Activated CD4-positive, alpha-beta T cell treated with anti-CD3 and anti-CD28 coated beads, Interleukin-2, amount 10 ng/mL, durations not matched to agents 7 days and 5 days (primary cell): ENCODE results near the gene PDE4D. TPM values are rescaled to one million over a fixed set of nuclear protein-coding genes. Genes with fewer than 3 reads are reported as not detected.
A peak's percentile ranks its signal among the peaks of the same experiment; 100 is the strongest.

Experiments used
- CTCF ChIA-PET: fragments of 350-600 bp; sonication (Branson Sonifier 250); formaldehyde crosslinking; loops from one replicate; lab custom pipeline; 2021; ENCODE audit warnings: antibody characterized with exemption; lab: Charles Lee
- POLR2A ChIA-PET: fragments of 350-600 bp; sonication (Branson Sonifier 250); formaldehyde crosslinking; loops from one replicate; lab custom pipeline; 2021; ENCODE audit warnings: antibody characterized with exemption; lab: Charles Lee
- DNase-seq: peaks from one replicate; pipeline ENCODE4 v3.0.0-alpha.2; 2020
- H3K27ac Mint-ChIP-seq: one replicate; pipeline ENCODE4 v1.8.0; 2021; ENCODE audit warnings: mild to moderate bottlenecking, moderate library complexity, mixed read lengths
- H3K27me3 Mint-ChIP-seq: one replicate; pipeline ENCODE4 v1.8.0; 2021; ENCODE audit warnings: mixed read lengths
- H3K36me3 Mint-ChIP-seq: one replicate; pipeline ENCODE4 v1.8.0; 2021; ENCODE audit warnings: low read depth, mixed read lengths
- H3K4me1 Mint-ChIP-seq: one replicate; pipeline ENCODE4 v1.8.0; 2021; ENCODE audit warnings: mixed read lengths
- H3K4me3 Mint-ChIP-seq: one replicate; pipeline ENCODE4 v1.8.0; 2021; ENCODE audit warnings: mild to moderate bottlenecking, moderate library complexity, mixed read lengths
- H3K9me3 Mint-ChIP-seq: one replicate; pipeline ENCODE4 v1.8.0; 2021; ENCODE audit warnings: mixed read lengths
- total RNA-seq, 2 experiments: library from RNA; stranded (reverse); gene quantifications; one replicate each; pipeline ENCODE4 v1.2.3, GENCODE V29; 2021

PDE4D gene
- total RNA-seq, 2 experiments from 2014 or later: 62.0 to 67.8 TPM

DNA sequence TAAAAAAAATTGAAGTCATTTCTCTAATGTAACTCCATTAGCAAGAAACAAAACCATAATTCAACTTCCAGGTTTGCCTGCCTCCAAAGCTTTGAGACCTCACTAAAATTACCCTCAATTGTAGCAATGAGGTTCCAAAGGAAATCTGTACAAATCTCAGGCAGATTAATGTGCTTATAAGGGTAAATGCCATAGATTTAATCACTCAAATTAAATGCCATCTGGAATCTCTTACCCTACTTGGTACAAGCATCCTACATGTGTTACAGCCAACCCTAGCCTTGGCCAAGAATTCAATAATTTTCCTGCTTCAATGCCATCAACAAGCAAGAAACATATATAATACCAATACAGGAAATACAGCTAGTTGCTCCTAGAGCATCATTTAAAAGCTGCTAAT lies 857.8 kb downstream of the PDE4D start:
- H3K4me3 Mint-ChIP-seq: peak overlapping the region; percentile 84
- peak overlapping the region; percentile 99 for H3K27ac Mint-ChIP-seq
- DNase-seq: no peak
- ChIA-PET POLR2A (interaction anchor here (1.2 to 2.5 kb wide), 2 partner anchors 88 to 91 kb away, joined by 4 to 14 read pairs; no protein-coding TSS in a partner anchor), CTCF (interaction anchor here (0.7 to 3.5 kb wide), 11 partner anchors 8 to 149 kb away, joined by 3 to 21 read pairs (median 4); no protein-coding TSS in a partner anchor)
- peaks cover 50% of the 10 kb centered on the region for H3K4me1 Mint-ChIP-seq
- H3K27me3 Mint-ChIP-seq: no peaks in the 10 kb centered on the region
- peaks cover 57% of the 10 kb centered on the region for H3K36me3 Mint-ChIP-seq
- H3K9me3 Mint-ChIP-seq: peaks cover 7% of the 10 kb centered on the region

GRCh38 chr5:59034498-59035186 lies 858.9 kb downstream of the PDE4D start:
- Mint-ChIP-seq H3K36me3 (peaks cover 67% of the 10 kb centered on the region), H3K27ac (peak overlapping the region; percentile 6), H3K9me3 (peaks cover 11% of the 10 kb centered on the region), H3K4me3 (peak overlapping the region; percentile 84), H3K27me3 (no peaks in the 10 kb centered on the region), H3K4me1 (peaks cover 53% of the 10 kb centered on the region)
- CTCF ChIA-PET: interaction anchor here (0.6 to 3.5 kb wide), 16 partner anchors 7 to 333 kb away, joined by 3 to 21 read pairs (median 4); no protein-coding TSS in a partner anchor
- peak; percentile 45 for DNase-seq
- POLR2A ChIA-PET: interaction anchor here (0.8 kb wide), 1 partner anchor 94 kb away, joined by 3 read pairs; no protein-coding TSS in a partner anchor

- ChIA-PET CTCF (interaction anchor here (0.8 to 1.4 kb wide), 4 partner anchors 9 to 32 kb away, joined by 3 to 6 read pairs (median 3); no protein-coding TSS in a partner anchor), POLR2A (no interaction called here)
- H3K27me3 Mint-ChIP-seq: no peaks in the 10 kb centered on the region
- H3K4me1 Mint-ChIP-seq: peaks cover 53% of the 10 kb centered on the region
- no peak overlapping the region for H3K27ac Mint-ChIP-seq
- DNase-seq: no peak
- peaks cover 79% of the 10 kb centered on the region for H3K36me3 Mint-ChIP-seq
- no peak overlapping the region for H3K4me3 Mint-ChIP-seq
- H3K9me3 Mint-ChIP-seq: peaks cover 18% of the 10 kb centered on the region
Measured at GRCh38 chr5:59027145-59027907, 866.2 kb downstream of the PDE4D start.

GRCh38 chr5:59025734-59026133 lies 867.8 kb downstream of the PDE4D start:
- Mint-ChIP-seq H3K27ac (no peak overlapping the region), H3K27me3 (no peaks in the 10 kb centered on the region), H3K4me1 (peaks cover 59% of the 10 kb centered on the region), H3K9me3 (peaks cover 12% of the 10 kb centered on the region), H3K36me3 (peaks cover 85% of the 10 kb centered on the region), H3K4me3 (no peak overlapping the region)
- ChIA-PET CTCF (interaction anchor here (0.9 kb wide), 1 partner anchor 14 kb away, joined by 3 read pairs; no protein-coding TSS in a partner anchor), POLR2A (no interaction called here)
- no peak for DNase-seq

- peaks cover 56% of the 10 kb centered on the region for H3K4me1 Mint-ChIP-seq
- no peak for DNase-seq
- peaks cover 6% of the 10 kb centered on the region for H3K9me3 Mint-ChIP-seq
- POLR2A ChIA-PET: no interaction called here
- H3K36me3 Mint-ChIP-seq: peaks cover 80% of the 10 kb centered on the region
- H3K27ac Mint-ChIP-seq: no peak overlapping the region
- CTCF ChIA-PET: interaction anchor here (1.4 kb wide), 1 partner anchor 152 kb away, joined by 3 read pairs; no protein-coding TSS in a partner anchor
- H3K27me3 Mint-ChIP-seq: no peaks in the 10 kb centered on the region
- no peak overlapping the region for H3K4me3 Mint-ChIP-seq
Measured at GRCh38 chr5:59021837-59022514, 871.5 kb downstream of the PDE4D start.

- Mint-ChIP-seq H3K27ac (no peak overlapping the region), H3K36me3 (peaks cover 82% of the 10 kb centered on the region), H3K4me3 (no peak overlapping the region), H3K27me3 (no peaks in the 10 kb centered on the region), H3K4me1 (peaks cover 53% of the 10 kb centered on the region), H3K9me3 (peaks cover 13% of the 10 kb centered on the region)
- ChIA-PET POLR2A (no interaction called here), CTCF (interaction anchor here (1.2 to 1.4 kb wide), 2 partner anchors 14 to 153 kb away, joined by 3 read pairs; no protein-coding TSS in a partner anchor)
- no peak for DNase-seq
Measured at GRCh38 chr5:59021286-59021673, 872.2 kb downstream of the PDE4D start.

- DNase-seq: no peak
- ChIA-PET POLR2A (interaction anchor here (0.7 kb wide), 1 partner anchor 151 kb away, joined by 3 read pairs; no protein-coding TSS in a partner anchor), CTCF (interaction anchor here (1.2 to 1.4 kb wide), 2 partner anchors 14 to 154 kb away, joined by 3 read pairs; no protein-coding TSS in a partner anchor)
- Mint-ChIP-seq H3K4me1 (peaks cover 48% of the 10 kb centered on the region), H3K27ac (no peak overlapping the region), H3K9me3 (peaks cover 18% of the 10 kb centered on the region), H3K4me3 (no peak overlapping the region), H3K27me3 (no peaks in the 10 kb centered on the region), H3K36me3 (peaks cover 82% of the 10 kb centered on the region)
Measured at GRCh38 chr5:59020611-59021285, 872.8 kb downstream of the PDE4D start.

- no peak overlapping the region for H3K27ac Mint-ChIP-seq
- peaks cover 49% of the 10 kb centered on the region for H3K4me1 Mint-ChIP-seq
- POLR2A ChIA-PET: no interaction called here
- H3K36me3 Mint-ChIP-seq: peaks cover 84% of the 10 kb centered on the region
- H3K9me3 Mint-ChIP-seq: peaks cover 20% of the 10 kb centered on the region
- CTCF ChIA-PET: no interaction called here
- H3K27me3 Mint-ChIP-seq: no peaks in the 10 kb centered on the region
- no peak for DNase-seq
- no peak overlapping the region for H3K4me3 Mint-ChIP-seq
Measured at GRCh38 chr5:59019078-59019477, 874.4 kb downstream of the PDE4D start.

- peaks cover 48% of the 10 kb centered on the region for H3K4me1 Mint-ChIP-seq
- peaks cover 39% of the 10 kb centered on the region for H3K9me3 Mint-ChIP-seq
- no peaks in the 10 kb centered on the region for H3K27me3 Mint-ChIP-seq
- no peak overlapping the region for H3K4me3 Mint-ChIP-seq
- no peak for DNase-seq
- ChIA-PET CTCF (interaction anchor here (1.6 kb wide), 1 partner anchor 32 kb away, joined by 4 read pairs; no protein-coding TSS in a partner anchor), POLR2A (no interaction called here)
- no peak overlapping the region for H3K27ac Mint-ChIP-seq
- H3K36me3 Mint-ChIP-seq: peaks cover 90% of the 10 kb centered on the region
Measured at GRCh38 chr5:59016925-59017324, 876.6 kb downstream of the PDE4D start.

DNA sequence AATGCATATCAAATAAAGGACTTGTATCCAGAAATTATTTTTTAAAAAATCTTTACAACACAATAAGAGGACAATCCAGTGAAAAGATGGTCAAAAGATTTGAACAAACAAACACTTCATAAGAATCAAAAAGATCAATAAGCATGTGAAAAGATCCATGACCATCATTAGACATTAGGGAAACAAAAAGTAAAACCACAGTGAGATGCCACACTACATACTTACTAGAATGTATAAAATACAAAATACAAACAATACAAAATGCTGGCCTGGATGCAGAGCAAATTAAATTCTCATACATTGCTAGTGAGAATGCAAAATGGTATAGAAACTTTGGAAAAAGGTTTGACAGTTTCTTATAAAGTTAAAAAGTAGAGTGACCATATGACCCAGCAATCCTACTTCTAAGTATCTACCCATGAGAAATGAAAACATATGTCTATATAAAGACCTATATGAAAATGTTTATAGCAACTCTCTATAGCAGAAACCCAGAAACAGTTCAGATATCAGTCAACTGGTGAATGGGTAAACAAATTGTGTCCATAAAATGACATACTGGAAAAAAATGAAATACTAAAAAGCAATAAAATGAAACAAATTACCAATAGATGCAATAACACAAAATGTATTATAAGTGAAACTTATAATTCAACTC lies 884.6 kb downstream of the PDE4D start:
- Mint-ChIP-seq H3K27ac (no peak overlapping the region), H3K4me1 (peaks cover 67% of the 10 kb centered on the region), H3K36me3 (peaks cover 51% of the 10 kb centered on the region), H3K9me3 (peaks cover 29% of the 10 kb centered on the region), H3K4me3 (no peak overlapping the region), H3K27me3 (no peaks in the 10 kb centered on the region)
- CTCF ChIA-PET: interaction anchor here (1.0 to 1.1 kb wide), 2 partner anchors 122 to 123 kb away, joined by 3 read pairs; no protein-coding TSS in a partner anchor
- POLR2A ChIA-PET: no interaction called here
- no peak for DNase-seq

DNA sequence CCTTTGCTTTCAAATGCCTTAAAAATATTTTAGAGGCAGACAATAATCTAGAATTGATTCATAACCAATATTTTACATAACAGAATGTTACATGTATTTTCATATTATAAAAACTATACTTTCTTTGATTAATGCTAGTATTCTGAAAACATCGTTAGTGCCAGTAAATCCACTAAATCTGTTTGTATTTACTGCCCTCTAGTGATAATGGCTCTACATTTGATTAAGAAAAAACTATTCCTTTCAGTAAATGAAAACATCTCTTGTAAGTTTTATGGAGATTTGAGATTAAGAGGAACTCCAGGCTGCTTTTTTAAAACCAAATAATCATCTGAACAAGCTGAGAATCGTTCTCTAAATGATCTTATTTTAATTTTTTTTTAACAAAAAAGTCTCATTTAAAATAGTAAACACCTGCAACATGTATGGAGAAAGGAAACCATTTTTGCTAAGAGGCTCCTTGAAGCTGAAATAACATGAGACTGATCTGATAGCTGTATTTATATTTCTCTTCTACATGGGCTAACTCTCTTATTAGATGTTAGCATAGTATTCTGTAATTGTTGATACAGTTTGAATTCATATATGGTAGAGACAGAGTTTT lies 886.0 kb downstream of the PDE4D start:
- H3K27ac Mint-ChIP-seq: no peak overlapping the region
- peaks cover 17% of the 10 kb centered on the region for H3K9me3 Mint-ChIP-seq
- peaks cover 41% of the 10 kb centered on the region for H3K36me3 Mint-ChIP-seq
- H3K4me3 Mint-ChIP-seq: no peak overlapping the region
- ChIA-PET CTCF (interaction anchor here (1.0 kb wide), 1 partner anchor 121 kb away, joined by 3 read pairs; no protein-coding TSS in a partner anchor), POLR2A (no interaction called here)
- H3K4me1 Mint-ChIP-seq: peaks cover 70% of the 10 kb centered on the region
- H3K27me3 Mint-ChIP-seq: no peaks in the 10 kb centered on the region
- no peak for DNase-seq
